ENCODE measurements around the gene NBDY.
"Not testable (repeated sequence)": the region's sequence is repeated elsewhere in the genome, so short reads cannot be mapped to it uniquely, and the experiment has no call there.

Gene NBDY

DNA sequence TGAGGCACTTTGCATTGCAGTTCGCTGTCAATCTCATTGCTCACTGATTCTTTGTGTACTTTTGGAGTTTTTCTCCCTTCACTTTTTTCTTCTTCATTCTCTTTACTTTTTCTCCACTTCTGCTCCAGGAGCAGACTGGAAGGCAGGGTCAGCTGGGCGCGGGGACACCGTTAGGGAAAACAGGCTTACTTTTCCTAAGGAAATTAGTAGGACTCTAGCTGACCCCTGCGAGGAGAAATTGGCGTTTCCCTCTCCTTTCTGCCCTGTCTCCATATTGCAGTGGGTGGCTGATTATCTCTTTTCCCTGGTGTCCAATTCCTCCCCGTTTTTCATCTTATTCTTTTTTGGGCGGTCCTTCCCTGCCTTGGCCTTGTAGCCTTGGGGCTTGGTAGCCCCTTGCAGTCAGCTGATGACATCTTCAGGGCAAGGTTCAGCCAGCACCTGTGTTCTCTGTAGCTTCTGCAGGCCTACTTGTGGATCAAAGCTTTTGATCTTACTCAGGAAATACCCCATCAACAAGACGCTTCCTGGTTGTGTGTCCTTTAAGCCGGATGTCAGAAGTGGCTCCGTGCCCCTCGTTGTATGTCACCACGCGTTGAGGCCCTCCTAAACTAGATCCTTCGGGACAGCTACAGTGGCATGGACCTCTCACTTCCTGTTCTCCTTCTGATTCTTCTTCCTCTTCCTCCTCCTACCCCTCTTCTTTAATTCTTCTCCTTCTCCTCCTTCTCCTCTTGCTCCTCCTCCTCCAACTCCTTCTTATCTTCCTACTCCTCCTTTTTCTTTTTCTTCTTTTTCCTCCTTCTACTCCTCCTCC is 36.1 kb downstream of the NBDY start:
- DNase-seq, result no peak

DNA sequence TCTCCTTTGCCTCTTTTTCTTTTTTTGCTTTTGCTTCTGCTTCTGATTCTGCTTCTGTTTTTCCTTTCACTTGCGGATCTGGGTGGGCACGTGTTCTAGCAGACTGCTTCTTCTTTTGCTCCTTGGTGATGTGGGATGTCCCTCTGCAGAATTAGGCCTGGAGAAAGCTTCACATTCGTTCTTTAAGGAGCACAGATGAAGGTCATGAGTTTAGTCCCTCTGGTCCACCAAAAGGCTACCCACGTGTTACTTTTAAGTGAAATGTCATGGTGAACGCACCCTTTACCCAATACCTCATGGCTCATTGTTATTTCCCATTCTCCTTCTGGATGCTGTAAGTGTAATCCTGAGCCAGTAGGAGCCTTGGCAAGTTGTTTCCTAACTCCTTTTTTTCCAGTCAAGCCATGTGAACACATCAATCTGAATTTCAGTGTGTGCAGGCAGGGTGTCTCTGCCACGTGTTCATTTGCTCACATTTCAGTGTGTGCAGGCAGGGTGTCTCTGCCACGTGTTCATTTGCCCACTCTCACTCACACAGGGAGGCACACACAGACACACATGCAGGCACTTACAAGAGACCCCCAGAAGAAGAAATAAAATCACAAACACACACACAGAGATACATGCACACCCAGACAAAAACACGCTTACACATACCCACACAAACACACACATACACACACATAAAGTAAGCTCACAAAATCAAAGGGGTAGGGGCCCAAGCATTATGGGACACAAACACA is 36.9 kb downstream of the NBDY start:
- no peak for DNase-seq

DNA sequence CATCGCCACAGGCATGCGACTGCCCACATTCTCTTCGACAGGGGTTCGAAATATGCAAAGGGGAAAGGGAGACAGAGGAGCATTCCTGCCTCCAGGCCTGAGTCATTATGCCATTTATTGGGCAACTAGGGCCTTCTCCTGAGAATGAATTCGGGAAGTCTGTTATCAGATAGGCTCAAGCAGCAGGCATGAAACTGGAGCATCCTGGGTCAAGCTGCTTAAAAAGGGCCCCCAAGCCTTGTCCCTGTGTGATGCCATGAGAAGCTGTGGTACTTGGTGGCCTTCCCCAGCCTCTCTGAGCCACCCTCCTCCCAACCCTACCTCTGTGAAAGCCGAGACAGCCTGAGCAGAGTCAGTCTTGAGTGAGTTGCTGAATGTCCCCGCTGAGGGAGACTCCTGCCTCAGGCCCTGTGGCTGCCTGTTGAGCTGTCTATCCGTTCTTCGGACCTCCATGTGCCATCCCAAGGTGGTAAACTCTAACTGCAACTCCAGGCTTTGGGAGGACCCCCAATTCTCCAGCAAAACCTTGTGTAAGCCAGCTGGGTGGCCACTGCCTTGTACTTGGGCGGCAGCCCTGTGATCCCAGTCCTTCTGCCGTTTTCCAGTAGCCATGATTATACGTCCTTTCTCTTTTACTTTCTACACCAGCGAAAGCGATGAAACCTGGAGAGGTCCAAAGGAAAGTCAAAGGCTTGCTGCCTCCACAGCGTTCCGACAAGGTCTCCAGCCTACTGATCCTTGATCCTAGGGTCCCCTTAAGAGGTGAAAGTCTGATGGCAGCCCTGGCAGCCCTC is 37.7 kb downstream of the NBDY start:
- DNase-seq, result no peak

DNA sequence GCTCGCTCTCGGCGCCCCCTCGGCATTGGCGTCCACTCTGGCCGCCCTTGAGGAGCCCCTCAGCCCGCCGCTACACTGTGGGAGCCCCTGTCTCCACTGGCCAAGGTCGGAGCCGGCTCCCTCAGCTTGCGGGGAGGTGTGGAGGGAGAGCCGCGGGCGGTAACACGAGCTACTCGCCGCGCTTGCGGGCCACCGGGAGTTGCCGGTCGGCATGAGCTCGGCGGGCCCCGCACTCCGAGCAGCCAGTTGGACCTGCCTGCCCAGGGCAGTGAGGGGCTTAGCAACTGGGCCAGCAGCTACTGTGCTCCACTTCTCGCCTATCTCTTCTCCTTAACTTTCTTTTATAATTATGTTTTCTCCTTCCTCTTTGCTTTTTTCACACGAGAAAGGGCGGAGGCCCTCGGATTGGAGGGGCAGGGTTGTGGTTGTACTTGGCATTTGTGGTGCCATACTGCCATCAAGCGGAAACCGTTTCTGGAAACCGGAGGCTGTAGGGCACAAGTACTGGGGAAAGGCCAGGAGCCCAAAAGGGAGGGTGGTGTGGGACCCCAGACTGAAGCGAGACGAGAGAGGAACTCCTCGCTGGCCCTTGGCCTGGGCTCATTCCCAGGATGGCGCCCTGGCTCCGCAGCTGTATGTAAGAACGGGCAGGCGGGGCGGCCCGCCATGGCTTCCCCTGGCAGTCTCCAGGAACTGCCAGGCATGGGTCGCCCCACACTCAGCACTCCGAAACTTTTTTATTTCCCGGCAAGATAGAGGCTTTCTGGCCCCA is 38.5 kb downstream of the NBDY start:
- DNase-seq, result not testable (repeated sequence)

DNA sequence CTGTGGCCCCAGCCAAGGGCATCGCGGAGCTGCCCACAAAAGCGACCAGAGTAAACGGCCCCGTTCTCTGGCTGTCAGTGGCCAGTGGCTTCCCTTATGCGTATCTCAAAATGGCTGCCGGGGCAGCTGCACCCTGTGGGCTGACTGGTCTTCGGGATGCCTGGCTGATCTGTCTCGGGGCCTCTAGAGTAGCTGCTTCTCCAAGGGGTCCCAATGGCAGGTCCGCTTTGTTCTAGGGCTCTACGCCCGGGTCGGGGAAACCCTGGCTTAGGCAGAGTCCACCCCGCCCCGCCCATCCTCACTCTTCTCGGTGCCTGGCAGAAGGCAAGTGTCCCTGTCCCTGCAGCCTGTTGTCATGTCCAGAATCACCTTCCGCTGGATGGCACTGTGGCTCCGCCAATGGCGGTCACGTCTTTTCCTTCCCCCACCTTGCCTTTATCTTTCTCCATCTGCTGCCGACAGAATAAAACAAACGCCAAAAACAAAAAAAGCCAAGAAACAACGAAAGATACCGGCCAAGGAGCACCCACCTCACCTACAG is 39.1 kb downstream of the NBDY start:
- not testable (repeated sequence) for DNase-seq

DNA sequence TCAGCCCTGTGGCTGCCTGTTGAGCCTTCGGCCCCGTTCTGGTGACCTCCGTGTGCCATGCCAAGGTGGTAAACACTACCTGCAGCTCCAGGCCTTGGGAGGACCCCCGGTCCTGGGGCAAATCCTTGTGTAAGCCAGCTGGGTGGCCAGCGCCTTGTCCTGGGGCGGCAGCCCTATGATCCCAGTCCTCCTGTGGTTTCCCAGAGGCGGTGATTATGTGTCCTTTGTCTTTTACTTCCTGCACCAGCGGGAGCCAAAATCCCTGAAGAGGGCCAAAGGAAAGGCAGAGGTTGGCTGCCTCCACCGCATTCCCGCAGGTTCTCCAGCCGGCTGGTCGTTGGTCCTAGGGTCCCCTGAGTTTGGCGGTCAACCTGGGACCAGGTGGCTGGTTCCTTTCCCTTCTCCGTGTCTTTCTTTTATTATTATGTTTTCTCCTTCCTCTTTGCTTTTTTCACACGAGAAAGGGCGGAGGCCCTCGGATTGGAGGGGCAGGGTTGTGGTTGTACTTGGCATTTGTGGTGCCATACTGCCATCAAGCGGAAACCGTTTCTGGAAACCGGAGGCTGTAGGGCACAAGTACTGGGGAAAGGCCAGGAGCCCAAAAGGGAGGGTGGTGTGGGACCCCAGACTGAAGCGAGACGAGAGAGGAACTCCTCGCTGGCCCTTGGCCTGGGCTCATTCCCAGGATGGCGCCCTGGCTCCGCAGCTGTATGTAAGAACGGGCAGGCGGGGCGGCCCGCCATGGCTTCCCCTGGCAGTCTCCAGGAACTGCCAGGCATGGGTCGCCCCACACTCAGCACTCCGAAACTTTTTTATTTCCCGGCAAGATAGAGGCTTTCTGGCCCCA is 43.9 kb downstream of the NBDY start:
- DNase-seq, result not testable (repeated sequence)

DNA sequence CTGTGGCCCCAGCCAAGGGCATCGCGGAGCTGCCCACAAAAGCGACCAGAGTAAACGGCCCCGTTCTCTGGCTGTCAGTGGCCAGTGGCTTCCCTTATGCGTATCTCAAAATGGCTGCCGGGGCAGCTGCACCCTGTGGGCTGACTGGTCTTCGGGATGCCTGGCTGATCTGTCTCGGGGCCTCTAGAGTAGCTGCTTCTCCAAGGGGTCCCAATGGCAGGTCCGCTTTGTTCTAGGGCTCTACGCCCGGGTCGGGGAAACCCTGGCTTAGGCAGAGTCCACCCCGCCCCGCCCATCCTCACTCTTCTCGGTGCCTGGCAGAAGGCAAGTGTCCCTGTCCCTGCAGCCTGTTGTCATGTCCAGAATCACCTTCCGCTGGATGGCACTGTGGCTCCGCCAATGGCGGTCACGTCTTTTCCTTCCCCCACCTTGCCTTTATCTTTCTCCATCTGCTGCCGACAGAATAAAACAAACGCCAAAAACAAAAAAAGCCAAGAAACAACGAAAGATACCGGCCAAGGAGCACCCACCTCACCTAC is 44.5 kb downstream of the NBDY start:
- DNase-seq, result not testable (repeated sequence)

DNA sequence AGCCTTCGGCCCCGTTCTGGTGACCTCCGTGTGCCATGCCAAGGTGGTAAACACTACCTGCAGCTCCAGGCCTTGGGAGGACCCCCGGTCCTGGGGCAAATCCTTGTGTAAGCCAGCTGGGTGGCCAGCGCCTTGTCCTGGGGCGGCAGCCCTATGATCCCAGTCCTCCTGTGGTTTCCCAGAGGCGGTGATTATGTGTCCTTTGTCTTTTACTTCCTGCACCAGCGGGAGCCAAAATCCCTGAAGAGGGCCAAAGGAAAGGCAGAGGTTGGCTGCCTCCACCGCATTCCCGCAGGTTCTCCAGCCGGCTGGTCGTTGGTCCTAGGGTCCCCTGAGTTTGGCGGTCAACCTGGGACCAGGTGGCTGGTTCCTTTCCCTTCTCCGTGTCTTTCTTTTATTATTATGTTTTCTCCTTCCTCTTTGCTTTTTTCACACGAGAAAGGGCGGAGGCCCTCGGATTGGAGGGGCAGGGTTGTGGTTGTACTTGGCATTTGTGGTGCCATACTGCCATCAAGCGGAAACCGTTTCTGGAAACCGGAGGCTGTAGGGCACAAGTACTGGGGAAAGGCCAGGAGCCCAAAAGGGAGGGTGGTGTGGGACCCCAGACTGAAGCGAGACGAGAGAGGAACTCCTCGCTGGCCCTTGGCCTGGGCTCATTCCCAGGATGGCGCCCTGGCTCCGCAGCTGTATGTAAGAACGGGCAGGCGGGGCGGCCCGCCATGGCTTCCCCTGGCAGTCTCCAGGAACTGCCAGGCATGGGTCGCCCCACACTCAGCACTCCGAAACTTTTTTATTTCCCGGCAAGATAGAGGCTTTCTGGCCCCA is 49.3 kb downstream of the NBDY start:
- not testable (repeated sequence) for DNase-seq

DNA sequence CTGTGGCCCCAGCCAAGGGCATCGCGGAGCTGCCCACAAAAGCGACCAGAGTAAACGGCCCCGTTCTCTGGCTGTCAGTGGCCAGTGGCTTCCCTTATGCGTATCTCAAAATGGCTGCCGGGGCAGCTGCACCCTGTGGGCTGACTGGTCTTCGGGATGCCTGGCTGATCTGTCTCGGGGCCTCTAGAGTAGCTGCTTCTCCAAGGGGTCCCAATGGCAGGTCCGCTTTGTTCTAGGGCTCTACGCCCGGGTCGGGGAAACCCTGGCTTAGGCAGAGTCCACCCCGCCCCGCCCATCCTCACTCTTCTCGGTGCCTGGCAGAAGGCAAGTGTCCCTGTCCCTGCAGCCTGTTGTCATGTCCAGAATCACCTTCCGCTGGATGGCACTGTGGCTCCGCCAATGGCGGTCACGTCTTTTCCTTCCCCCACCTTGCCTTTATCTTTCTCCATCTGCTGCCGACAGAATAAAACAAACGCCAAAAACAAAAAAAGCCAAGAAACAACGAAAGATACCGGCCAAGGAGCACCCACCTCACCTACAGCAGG is 50.0 kb downstream of the NBDY start:
- not testable (repeated sequence) for DNase-seq

DNA sequence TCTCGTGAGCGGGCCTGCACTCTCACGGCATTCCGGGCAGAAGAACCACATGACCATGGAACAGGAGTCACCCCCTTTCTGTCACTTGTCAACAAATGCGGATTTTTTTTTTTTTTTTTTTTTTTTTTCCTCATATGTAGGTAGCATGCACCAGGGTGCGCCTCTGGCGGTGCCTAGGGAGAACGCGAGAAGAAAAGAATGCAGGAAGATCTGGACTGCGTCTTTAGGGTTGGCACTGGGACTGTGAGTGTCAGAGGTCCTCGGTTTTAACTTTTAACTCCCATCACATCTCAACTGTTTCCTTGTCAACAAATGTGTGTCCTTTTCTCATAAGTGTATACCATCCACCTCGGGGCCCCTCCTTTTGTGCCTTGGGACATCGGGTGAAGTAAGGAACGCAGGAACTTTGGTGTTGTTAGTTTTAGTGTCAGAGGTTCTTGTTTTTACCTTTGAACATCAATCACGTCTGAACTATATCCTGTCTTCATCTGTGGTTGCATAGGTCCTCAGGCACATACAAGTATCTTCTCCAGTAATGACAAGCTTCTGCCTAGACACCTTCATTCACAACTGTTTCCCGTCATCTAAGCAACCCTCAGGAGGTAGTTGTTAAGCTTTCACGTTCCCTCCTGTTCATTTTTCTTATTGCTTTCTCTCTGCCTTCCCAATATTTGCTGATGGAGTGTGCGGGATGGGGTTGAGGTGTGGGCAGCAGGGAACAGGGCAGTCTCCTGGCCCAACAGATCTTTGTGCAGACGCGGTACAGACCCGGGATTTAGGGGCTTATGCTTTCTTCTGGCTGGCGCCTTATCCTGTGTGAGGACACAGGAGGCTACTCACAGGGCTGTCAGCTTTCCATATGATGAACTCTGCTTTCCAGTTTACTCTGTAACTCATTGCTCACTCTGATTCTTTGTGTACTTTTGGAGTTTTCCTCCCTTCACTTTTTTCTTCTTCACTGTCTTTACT is 51.9 kb downstream of the NBDY start:
- not testable (repeated sequence) for DNase-seq

DNA sequence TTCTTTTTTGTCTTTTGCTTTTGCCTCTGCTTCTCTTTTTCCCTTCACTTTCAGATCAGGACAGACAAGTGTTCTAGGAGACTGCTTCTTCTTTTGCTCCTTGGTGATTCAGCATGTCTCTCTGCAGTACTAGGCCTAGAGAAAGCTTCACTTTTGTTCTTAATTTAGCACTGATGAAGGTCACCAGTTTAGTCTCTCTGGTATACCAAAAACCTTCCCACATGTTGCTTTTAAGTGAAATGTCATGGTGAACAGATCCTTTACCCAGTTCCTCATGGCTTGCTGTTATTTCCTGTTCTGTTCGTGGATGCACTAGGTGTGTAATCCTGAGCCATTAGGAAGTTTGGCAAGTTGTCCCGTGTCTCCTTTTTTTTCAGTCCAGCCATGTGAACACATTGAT is 53.3 kb downstream of the NBDY start:
- DNase-seq, result no peak

DNA sequence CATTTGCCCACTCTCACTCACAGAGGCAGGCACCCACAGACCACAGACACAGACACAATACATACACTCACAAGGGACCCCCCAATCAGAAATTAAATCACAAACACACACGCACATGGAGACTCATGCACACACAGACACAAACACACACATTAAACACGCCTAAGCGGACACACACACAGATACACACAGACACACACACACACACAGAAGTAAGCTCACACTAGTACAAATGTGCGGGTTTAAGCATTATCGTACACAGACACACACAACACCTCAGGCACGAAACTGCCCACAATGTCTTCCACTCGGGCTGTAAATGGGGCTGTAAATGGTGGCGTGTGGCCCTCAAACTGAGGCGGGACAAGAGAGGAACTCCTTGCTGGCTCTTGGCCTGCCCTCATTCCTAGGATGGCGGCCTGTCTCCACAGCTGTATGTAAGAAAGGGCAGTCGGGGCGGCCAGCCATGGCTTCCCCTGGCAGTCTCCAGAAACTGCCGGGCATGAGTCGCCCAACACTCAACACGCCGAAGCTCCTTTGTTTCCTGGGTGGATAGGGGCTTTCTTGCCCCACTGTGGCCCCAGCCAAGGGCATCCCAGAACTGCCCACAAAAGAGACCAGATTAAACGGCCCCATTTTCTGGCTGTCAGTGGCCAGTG is 53.9 kb downstream of the NBDY start:
- no peak for DNase-seq

DNA sequence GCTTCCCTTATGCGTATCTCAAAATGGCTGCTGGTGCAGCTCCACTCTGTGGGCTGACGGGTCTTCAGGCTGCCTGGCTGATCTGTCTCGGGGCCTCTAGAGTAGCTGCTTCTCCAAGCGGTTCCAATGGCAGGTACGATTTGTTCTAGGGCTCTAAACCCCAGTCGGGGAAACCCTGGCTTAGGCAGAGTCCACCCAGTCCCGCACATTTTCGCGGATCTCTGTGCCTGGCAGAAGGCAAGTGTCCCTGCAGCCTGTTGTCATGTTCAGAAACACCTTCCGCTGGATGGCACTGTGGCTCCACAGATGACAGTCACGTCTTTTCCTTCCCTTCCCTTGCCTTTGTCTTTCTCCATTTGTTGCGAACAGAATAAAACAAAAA is 54.4 kb downstream of the NBDY start:
- DNase-seq, result no peak

DNA sequence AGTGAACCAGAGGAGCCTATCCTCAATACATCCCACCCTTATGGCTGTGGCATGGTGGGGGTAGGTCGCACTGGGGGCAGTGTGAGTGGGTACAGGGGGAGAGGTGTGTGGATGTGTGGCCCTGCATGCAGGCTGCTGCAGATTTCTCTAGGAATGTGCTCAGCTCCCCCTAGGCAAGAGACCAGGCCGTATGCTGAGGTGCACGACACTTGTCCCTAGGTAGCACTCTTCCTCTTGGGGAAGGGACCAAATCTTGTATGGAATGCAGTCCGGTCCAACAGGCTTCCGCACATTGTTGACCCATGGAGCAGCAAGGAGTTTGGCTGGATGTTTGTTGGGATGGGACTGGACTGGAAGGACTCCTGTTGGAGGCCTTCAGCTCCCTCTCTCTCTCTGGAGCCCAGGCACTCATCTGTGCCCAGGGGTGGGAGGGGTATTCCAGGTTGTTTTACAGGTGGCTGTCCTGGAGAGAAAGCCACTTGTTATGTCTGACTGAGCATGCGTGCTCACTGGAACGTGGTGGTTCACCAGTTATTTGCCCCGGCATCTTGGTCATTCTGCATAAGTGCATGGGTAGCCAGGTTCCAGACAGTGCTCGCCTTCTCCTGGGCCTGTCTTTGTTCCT is 55.1 kb downstream of the NBDY start:
- no peak for DNase-seq

DNA sequence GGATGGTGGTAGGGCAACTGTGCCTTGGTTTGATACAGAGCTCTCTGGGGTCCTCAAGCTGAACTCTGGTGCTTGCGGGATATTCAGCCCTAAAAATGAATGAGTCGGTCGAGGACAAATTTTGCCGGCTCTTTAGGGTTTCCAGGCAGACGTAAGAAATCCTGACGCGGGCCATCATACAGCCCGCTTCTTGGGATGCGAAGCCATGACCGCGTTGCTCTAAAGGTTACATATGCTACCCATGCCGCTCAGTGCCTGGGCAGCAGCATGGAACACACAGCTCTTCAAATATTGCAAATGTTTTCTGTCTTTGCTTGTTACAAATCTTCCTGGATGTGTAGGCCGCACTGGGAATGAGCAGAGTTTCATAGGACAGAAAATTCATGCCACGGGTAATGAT is 55.6 kb downstream of the NBDY start:
- no peak for DNase-seq

DNA sequence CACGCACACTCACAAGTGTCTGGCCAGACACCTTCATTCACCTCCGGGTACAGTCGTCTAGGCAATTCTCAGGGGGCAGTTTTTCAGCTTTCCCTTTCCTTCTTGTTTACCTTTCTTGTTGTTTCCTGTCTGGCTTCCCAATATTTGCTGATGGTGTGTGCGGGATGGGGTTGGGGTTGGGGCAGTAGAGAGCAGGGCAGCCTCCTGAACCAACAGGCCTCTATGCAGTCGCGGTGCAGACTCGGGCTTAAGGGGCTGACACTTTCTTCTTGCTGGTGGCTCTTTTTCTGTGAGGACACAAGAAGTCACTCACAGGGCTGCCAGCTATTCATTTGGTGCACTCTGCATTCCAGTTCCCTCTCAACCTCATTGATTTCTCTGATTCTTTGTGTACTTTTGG is 56.4 kb downstream of the NBDY start:
- DNase-seq, result no peak

DNA sequence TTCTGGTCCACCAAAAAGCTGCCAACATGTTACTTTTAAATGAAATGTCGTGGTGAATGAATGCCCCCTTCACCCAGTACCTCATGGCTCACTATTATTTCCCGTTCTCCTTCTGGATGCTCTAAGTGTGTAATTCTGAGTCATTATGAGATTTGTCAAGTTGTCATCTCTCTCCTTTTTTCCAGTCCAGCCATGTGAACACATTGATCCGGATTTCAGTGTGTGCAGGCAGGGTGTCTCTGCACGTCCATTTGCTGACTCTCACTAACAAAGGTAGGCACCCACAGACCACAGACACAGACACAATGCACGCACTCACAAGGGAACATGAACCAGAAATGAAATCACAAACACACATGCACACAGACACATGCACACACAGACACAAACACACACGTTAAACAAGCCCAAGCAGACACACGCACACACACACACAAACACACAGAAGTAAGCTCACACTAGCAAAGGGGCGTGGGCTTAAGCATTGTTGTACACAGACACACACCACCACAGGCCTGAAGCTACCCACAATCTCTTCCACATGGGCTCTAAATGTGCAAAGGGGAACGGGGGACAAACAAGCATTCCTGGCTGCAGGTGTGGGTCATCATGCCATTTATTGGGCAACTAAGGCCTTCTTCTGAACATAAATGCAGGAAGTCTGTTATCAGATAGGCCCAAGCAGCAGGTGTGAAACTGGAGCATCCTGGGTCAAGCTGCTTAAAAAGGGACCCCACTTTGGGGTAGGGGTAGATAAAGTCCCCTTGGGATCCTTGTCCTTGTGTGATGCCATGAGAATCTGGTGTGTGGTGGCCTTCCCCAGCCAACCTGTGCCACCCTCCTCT is 58.1 kb downstream of the NBDY start:
- DNase-seq, result no peak
